ENCODE measurements around the gene DYNC1H1. TPM values are rescaled to one million over a fixed set of nuclear protein-coding genes. Genes with fewer than 3 reads are reported as not detected.

DYNC1H1 gene
- total RNA-seq, 1 experiment from 2014 or later: 361 TPM

DNA sequence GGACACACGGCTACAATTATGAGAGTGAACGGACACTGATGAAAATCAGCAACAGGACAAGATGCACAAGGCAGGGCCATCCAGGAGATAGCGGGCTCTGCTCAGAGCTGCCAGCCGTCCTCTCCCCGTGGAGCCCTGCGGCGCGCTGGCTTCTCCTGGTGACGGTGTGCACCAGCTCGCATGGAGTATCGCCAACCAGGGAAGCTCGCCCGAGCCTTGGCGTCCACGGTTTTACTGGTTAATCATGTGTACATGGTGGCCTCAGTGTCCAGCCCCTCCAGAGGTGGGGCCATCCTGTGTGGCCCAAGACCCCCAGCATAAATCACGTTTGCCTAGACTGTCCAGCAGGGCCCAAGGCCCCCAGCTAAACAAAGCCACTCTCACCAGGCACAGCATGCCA lies 31.2 kb upstream of the DYNC1H1 start:
- Histone ChIP-seq H3K9me3 (ENCODE audit: control insufficient read depth in 1 of 2, insufficient read depth in 1 of 2, low read depth in 1 of 2, low read length in 2 of 2) (no peaks in the 10 kb centered on the region), H3K27ac (ENCODE audit: low read depth, low read length) (no peak overlapping the region), H4K20me1 (ENCODE audit: insufficient read depth) (no peaks in the 10 kb centered on the region), H2AFZ (ENCODE audit: low read depth, low read length, poor library complexity, severe bottlenecking) (no peak overlapping the region), H3K27me3 (ENCODE audit: insufficient read depth, low read length) (0 out of 2 replicates have a peak, but pooled peaks cover 4% of the 10 kb centered on the region), H3K9ac (ENCODE audit: low read length) (no peak overlapping the region), H3K36me3 (ENCODE audit: control insufficient read depth in 1 of 2, insufficient read depth in 2 of 2, low read length in 2 of 2) (no peaks in the 10 kb centered on the region), H3K4me2 (ENCODE audit: low read length) (no peak overlapping the region), H3K4me1 (ENCODE audit: control insufficient read depth in 1 of 2, insufficient read depth in 2 of 2, low read length in 2 of 2) (no peaks in the 10 kb centered on the region), H3K79me2 (ENCODE audit: insufficient read depth, low read length) (no peaks in the 10 kb centered on the region), H3K4me3 (replicated peaks in 1 of 2; ENCODE audit: low read depth in 1 of 2, low read length in 2 of 2) (no peak overlapping the region), H3K9me2 (ENCODE audit: insufficient read depth) (no peaks in the 10 kb centered on the region)
- ChIA-PET CTCF (no interaction called here), POLR2A (interaction anchor here (0.7 kb wide), 1 partner anchor 15 kb away, joined by 3 read pairs; no protein-coding TSS in a partner anchor), RAD21 (ENCODE audit: low non-redundant PET in 1 of 2, low total read pairs in 2 of 2, uncharacterized antibody in 2 of 2, unreplicated experiment in 2 of 2) (interaction anchor here in 1 of 2 experiments (1.0 kb wide), 1 partner anchor 162 kb away, joined by 3 read pairs; no protein-coding TSS in a partner anchor)
- TF ChIP-seq ATF3 (IDR thresholded peaks at IDR 0.05) (no peak), ZFX (IDR thresholded peaks at IDR 0.05) (no peak), POLR2A (IDR thresholded peaks at IDR 0.05; ENCODE audit: borderline replicate concordance, extremely low read depth, insufficient read depth, insufficient read length) (no peak), CBX3 (IDR thresholded peaks at IDR 0.05; ENCODE audit: low read depth) (no peak), ELF1 (IDR thresholded peaks at IDR 0.05; ENCODE audit: borderline replicate concordance, low read depth) (no peak), TCF7L2 (IDR thresholded peaks at IDR 0.05; ENCODE audit: borderline replicate concordance, extremely low read depth, insufficient read depth, insufficient read length) (no peak), EZH2phosphoT487 (IDR thresholded peaks at IDR 0.05; ENCODE audit: borderline replicate concordance) (no peak), CTCF (IDR thresholded peaks at IDR 0.05 in 2 of 3, conservative IDR thresholded peaks at IDR 0.05 in 1 of 3; ENCODE audit: borderline replicate concordance in 1 of 3, insufficient read depth in 1 of 3, low read depth in 2 of 3, low read length in 2 of 3) (no peak), JUND (IDR thresholded peaks at IDR 0.05) (no peak), FOSL1 (IDR thresholded peaks at IDR 0.05; ENCODE audit: low read depth) (no peak), EZH2 (IDR thresholded peaks at IDR 0.05) (no peak), CEBPB (IDR thresholded peaks at IDR 0.05; ENCODE audit: low read depth) (no peak), EGR1 (IDR thresholded peaks at IDR 0.05; ENCODE audit: low read depth) (no peak), SP1 (IDR thresholded peaks at IDR 0.05; ENCODE audit: low read depth) (no peak), RAD21 (IDR thresholded peaks at IDR 0.05; ENCODE audit: low read depth) (no peak)
- TF ChIP-seq, protein P1, sequence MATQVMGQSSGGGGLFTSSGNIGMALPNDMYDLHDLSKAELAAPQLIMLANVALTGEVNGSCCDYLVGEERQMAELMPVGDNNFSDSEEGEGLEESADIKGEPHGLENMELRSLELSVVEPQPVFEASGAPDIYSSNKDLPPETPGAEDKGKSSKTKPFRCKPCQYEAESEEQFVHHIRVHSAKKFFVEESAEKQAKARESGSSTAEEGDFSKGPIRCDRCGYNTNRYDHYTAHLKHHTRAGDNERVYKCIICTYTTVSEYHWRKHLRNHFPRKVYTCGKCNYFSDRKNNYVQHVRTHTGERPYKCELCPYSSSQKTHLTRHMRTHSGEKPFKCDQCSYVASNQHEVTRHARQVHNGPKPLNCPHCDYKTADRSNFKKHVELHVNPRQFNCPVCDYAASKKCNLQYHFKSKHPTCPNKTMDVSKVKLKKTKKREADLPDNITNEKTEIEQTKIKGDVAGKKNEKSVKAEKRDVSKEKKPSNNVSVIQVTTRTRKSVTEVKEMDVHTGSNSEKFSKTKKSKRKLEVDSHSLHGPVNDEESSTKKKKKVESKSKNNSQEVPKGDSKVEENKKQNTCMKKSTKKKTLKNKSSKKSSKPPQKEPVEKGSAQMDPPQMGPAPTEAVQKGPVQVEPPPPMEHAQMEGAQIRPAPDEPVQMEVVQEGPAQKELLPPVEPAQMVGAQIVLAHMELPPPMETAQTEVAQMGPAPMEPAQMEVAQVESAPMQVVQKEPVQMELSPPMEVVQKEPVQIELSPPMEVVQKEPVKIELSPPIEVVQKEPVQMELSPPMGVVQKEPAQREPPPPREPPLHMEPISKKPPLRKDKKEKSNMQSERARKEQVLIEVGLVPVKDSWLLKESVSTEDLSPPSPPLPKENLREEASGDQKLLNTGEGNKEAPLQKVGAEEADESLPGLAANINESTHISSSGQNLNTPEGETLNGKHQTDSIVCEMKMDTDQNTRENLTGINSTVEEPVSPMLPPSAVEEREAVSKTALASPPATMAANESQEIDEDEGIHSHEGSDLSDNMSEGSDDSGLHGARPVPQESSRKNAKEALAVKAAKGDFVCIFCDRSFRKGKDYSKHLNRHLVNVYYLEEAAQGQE (IDR thresholded peaks at IDR 0.05; ENCODE audit: low read depth): no peak
- TF ChIP-seq, protein P2, sequence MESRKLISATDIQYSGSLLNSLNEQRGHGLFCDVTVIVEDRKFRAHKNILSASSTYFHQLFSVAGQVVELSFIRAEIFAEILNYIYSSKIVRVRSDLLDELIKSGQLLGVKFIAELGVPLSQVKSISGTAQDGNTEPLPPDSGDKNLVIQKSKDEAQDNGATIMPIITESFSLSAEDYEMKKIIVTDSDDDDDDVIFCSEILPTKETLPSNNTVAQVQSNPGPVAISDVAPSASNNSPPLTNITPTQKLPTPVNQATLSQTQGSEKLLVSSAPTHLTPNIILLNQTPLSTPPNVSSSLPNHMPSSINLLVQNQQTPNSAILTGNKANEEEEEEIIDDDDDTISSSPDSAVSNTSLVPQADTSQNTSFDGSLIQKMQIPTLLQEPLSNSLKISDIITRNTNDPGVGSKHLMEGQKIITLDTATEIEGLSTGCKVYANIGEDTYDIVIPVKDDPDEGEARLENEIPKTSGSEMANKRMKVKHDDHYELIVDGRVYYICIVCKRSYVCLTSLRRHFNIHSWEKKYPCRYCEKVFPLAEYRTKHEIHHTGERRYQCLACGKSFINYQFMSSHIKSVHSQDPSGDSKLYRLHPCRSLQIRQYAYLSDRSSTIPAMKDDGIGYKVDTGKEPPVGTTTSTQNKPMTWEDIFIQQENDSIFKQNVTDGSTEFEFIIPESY (IDR thresholded peaks at IDR 0.05; ENCODE audit: extremely low read depth, insufficient replicate concordance, low read length): no peak
- TF ChIP-seq, protein P3, sequence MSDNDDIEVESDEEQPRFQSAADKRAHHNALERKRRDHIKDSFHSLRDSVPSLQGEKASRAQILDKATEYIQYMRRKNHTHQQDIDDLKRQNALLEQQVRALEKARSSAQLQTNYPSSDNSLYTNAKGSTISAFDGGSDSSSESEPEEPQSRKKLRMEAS (IDR thresholded peaks at IDR 0.05): no peak
- BruUV-seq (replicated peaks): no TSS peak
- no peak for ATAC-seq
- DNase-seq (ENCODE audit: low read depth, low spot score): no peak
- intact Hi-C loops (cut with micrococcal nuclease): no loop called here

Measured in HCT116 (cell line).